HL-60 (cell line): ENCODE measurements around the gene GRIA1.

Experiments
- DNase-seq, 2 experiments: peaks; one replicate each; pipeline ENCODE4 v3.0.0-alpha.2; 2010 to 2020; ENCODE audit warnings: low read depth in 1 of 2, low spot score in 1 of 2
- H3K27ac ChIP-seq: fragments of 250-450 bp; sonication (Bioruptor Pico); replicated peaks from 2 replicates; pipeline ENCODE4 v1.5.1; 2020; ENCODE audit warnings: mild to moderate bottlenecking, moderate library complexity
- H3K27me3 ChIP-seq: fragments of 250-450 bp; sonication (Bioruptor Pico); 2 replicates; pipeline ENCODE4 v1.5.1; 2021; ENCODE audit warnings: mild to moderate bottlenecking, moderate library complexity; ENCODE audit not compliant: insufficient read depth, poor library complexity, severe bottlenecking
- H3K4me3 ChIP-seq: replicated peaks from 2 replicates; pipeline ENCODE4 v1.5.1; 2011; ENCODE audit warnings: mild to moderate bottlenecking, control low read depth, low read length; ENCODE audit not compliant: insufficient read depth
- CTCF ChIP-seq: IDR thresholded peaks from one replicate; pipeline ENCODE4 v1.5.1; 2011; ENCODE audit warnings: low read length, control low read depth, inconsistent platforms; ENCODE audit not compliant: insufficient read depth
- GABPA ChIP-seq: IDR thresholded peaks from 2 replicates; pipeline ENCODE4 v1.6.1; 2012; ENCODE audit warnings: low read depth
- POLR2AphosphoS5 ChIP-seq: IDR thresholded peaks from 2 replicates; pipeline ENCODE4 v1.6.1; 2012; ENCODE audit warnings: low read depth
- REST ChIP-seq: IDR thresholded peaks from 2 replicates; pipeline ENCODE4 v1.6.1; 2012; ENCODE audit warnings: low read depth; ENCODE audit not compliant: insufficient replicate concordance
- SPI1 ChIP-seq: IDR thresholded peaks from 2 replicates; pipeline ENCODE4 v1.6.1; 2012; ENCODE audit warnings: low read depth, mild to moderate bottlenecking, borderline replicate concordance

GRIA1 gene

DNA sequence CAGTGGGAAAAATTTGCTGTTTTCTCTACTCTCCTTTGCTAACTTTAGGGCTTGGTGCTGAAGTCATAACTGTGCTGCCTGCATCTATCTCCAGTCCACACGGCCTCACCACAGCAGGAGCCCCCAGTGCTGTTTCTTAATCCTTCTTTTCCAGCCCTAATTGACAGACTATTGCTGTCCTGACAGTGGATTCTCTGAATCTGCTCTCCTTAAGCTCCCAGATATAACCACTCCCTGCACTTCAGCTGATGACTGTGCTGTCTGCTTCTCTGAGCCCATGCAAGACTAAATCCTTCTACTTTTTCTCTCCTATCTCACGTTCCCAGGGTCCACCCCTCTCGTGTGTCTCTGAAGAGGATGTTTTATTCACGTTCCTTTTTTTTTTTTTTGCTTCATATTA lies 19.7 kb upstream of the GRIA1 start:
- Histone ChIP-seq H3K4me3 (no peak overlapping the region), H3K27me3 (no peaks in the 10 kb centered on the region), H3K27ac (no peak overlapping the region)
- TF ChIP-seq REST (no peak), CTCF (no peak), GABPA (no peak), SPI1 (no peak), POLR2AphosphoS5 (no peak)
- no peak for DNase-seq

GRCh38 chr5:153476767-153477166 lies 13.7 kb upstream of the GRIA1 start:
- Histone ChIP-seq H3K27me3 (no peaks in the 10 kb centered on the region), H3K4me3 (no peak overlapping the region), H3K27ac (no peak overlapping the region)
- TF ChIP-seq GABPA (no peak), POLR2AphosphoS5 (no peak), SPI1 (no peak), CTCF (no peak), REST (no peak)
- DNase-seq: no peak

DNA sequence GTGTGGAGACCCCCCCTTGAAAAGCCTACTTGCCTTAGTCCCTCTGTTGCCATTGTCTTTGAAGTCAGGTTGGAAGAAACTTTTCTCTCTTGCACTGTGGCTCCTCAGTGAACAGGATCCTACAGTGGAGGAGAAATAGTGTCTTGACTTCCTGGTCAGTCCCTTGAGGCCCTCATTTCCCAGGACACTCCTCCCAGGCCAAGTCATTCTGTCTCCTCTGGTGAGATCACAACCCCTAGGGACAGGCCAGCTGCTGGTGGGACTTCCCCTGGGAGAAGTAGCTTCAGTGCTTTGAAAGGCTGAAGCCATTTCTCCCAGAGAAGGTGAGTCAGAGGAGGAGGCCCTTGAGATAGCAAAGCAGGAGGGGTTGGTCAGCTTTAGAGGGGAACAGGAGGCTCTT lies 10.1 kb upstream of the GRIA1 start:
- Histone ChIP-seq H3K4me3 (no peak overlapping the region), H3K27ac (no peak overlapping the region), H3K27me3 (no peaks in the 10 kb centered on the region)
- TF ChIP-seq REST (no peak), CTCF (no peak), SPI1 (no peak), GABPA (no peak), POLR2AphosphoS5 (no peak)
- no peak for DNase-seq
